Tibial nerve (tissue), 4 donors: ENCODE data around the gene SLC12A9. TPM values are rescaled to one million over a fixed set of nuclear protein-coding genes. Genes with fewer than 3 reads are reported as not detected.

Experiments used
- DNase-seq, 2 donors: peaks; one replicate each; pipeline ENCODE4 v3.0.0-alpha.2; 2019; ENCODE audit warnings: low spot score in 2 of 2
- H3K27ac ChIP-seq, 4 donors: fragments of 200-600 bp; sonication (generic) in 3 of 4; one replicate each; pipeline ENCODE4 v1.5.1; 2017 to 2019; ENCODE audit warnings: mild to moderate bottlenecking in 1 of 4
- H3K27me3 ChIP-seq, 2 donors: fragments of 200-600 bp; sonication (generic) in 1 of 2; one replicate each; pipeline versions ENCODE4 v1.5.1 to v1.6.0; 2017 to 2019
- H3K36me3 ChIP-seq, 3 donors: fragments of 200-600 bp; sonication (generic); one replicate each; pipeline ENCODE4 v1.5.1; 2018 to 2019
- H3K4me1 ChIP-seq, 4 donors: fragments of 200-600 bp; sonication (generic) in 3 of 4; one replicate each; pipeline ENCODE4 v1.5.1; 2017 to 2019
- H3K4me3 ChIP-seq, 4 donors: fragments of 200-600 bp; sonication (generic) in 3 of 4; one replicate each; pipeline ENCODE4 v1.5.1; 2017 to 2019; ENCODE audit warnings: mild to moderate bottlenecking in 1 of 4, moderate library complexity in 1 of 4
- H3K9me3 ChIP-seq, 4 donors: fragments of 200-600 bp; sonication (generic) in 3 of 4; one replicate each; pipeline ENCODE4 v1.5.1; 2017 to 2019
- CTCF ChIP-seq, 5 experiments: fragments of 200-600 bp in 3 of 5; fragments of 450-650 bp in 2 of 5; sonication (generic) in 3 of 5; IDR thresholded peaks; one replicate each; pipeline ENCODE4 v1.5.1; 2016 to 2019; ENCODE audit warnings: antibody characterized with exemption in 5 of 5, mild to moderate bottlenecking in 3 of 5, moderate library complexity in 2 of 5
- EP300 ChIP-seq, 2 donors: sonication (generic); formaldehyde crosslinking; IDR thresholded peaks; one replicate each; pipeline ENCODE4 v1.6.1; 2017; ENCODE audit warnings: antibody characterized with exemption in 2 of 2, mild to moderate bottlenecking in 1 of 2
- POLR2A ChIP-seq, 2 donors: fragments of 450-650 bp; IDR thresholded peaks; one replicate each; pipeline ENCODE4 v1.6.1; 2017; ENCODE audit warnings: antibody characterized with exemption in 2 of 2, mild to moderate bottlenecking in 2 of 2, moderate library complexity in 2 of 2
- WGBS, 2 donors: methylation state at CpG; one replicate each; pipeline ENCODE4 v1.1.5; 2018; 5-methylcytosine and 5-hydroxymethylcytosine counted together
- total RNA-seq, 4 donors: library from RNA; depleted of rRNA; stranded (reverse); fragments of >200 nt; gene quantifications; one replicate each; pipeline ENCODE4 v1.1.0, GENCODE V29; 2016

The SLC12A9 gene
- total RNA-seq, 4 donors from 2014 or later = 11.8 to 36.8 (median 32.1) TPM

DNA sequence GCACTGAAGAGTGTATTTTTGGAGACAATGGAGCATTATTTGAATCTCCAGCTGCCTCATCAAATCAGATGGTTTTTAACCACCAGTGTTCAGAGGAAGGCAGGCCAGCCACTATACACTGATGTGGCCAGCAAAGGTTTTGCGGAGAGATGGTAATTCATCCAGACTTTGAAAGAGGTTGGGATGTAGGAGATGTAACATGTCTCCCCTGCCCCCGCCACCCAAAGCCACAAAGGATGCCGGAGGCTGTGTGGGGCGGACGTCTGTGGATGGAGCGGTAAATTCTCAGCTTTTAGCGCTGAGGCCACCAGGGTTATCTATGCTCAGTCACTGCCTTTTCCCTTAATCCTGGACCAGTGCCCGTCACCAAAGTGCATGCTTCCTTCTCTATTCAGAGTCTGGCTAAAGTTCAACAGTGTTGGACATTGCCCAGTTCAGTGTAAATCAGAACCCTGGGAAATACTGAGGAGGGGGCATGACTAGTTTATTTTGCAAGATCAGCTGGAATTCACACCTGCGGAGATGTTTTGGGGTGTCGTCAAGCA is 11.0 kb downstream of the SLC12A9 start:
- WGBS, 2 donors = 46 to 49% methylated on average over 10 of the region's 10 CpGs
- peaks cover 0 to 61% (median 0%) of the 10 kb centered on the region in 3 donors for H3K36me3 ChIP-seq

GRCh38 chr7:100864263-100864845 is 11.8 kb downstream of the SLC12A9 start:
- Histone ChIP-seq H3K27ac (no peak overlapping the region), H3K4me1 (peaks cover 0 to 43% (median 30%) of the 10 kb centered on the region in 4 donors), H3K27me3 (no peaks in the 10 kb centered on the region), H3K4me3 (no peak overlapping the region), H3K9me3 (no peaks in the 10 kb centered on the region), H3K36me3 (peaks cover 0 to 61% (median 0%) of the 10 kb centered on the region in 3 donors)
- whole genome bisulfite sequencing, 2 donors = 90 to 91% methylated on average over 12 of the region's 12 CpGs
- no peak for DNase-seq
- TF ChIP-seq CTCF (IDR thresholded peaks at IDR 0.05) = no peak
- TF ChIP-seq POLR2A (IDR thresholded peaks at IDR 0.05) = no peak
- TF ChIP-seq EP300 (IDR thresholded peaks at IDR 0.05) = no peak

More for the DNA sequence above, 11.0 kb downstream of the SLC12A9 start:
- H3K9me3 ChIP-seq = no peaks in the 10 kb centered on the region
- no peaks in the 10 kb centered on the region for H3K27me3 ChIP-seq
- peaks cover 0 to 35% (median 23%) of the 10 kb centered on the region in 4 donors for H3K4me1 ChIP-seq
- H3K4me3 ChIP-seq = no peak overlapping the region
- DNase-seq = peak in 1 of 2 donors; percentile 37
- TF ChIP-seq CTCF (IDR thresholded peaks at IDR 0.05) (no peak), POLR2A (IDR thresholded peaks at IDR 0.05) (no peak), EP300 (IDR thresholded peaks at IDR 0.05) (no peak)
- peak overlapping the region in 1 of 4 donors; percentile 25 for H3K27ac ChIP-seq

DNA sequence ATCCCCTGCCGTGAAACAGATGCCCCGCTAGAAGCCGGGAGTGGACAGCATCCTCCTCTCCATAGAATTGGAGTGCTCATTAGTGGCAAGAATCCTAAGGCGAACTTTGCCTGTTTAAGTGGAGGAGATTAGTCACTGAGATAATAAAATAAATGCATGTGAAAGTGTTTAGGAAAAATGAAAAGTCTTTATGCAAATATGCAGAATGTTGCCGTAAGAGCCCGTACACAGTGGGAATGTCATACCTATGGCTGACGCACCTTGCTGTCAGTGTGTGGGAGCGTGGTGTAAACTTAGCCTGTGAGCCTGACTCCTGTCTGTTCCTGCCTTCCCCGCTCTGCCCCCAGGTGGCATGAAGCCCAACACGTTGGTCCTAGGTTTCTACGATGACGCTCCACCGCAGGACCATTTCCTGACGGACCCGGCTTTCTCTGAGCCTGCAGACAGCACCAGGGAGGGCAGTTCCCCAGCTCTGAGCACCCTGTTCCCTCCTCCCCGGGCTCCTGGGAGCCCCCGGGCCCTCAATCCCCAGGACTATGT is 12.9 kb downstream of the SLC12A9 start:
- Histone ChIP-seq H3K36me3 (peaks cover 0 to 56% (median 0%) of the 10 kb centered on the region in 3 donors), H3K4me3 (peak overlapping the region in 2 of 4 donors; percentile 83 to 89)

DNA sequence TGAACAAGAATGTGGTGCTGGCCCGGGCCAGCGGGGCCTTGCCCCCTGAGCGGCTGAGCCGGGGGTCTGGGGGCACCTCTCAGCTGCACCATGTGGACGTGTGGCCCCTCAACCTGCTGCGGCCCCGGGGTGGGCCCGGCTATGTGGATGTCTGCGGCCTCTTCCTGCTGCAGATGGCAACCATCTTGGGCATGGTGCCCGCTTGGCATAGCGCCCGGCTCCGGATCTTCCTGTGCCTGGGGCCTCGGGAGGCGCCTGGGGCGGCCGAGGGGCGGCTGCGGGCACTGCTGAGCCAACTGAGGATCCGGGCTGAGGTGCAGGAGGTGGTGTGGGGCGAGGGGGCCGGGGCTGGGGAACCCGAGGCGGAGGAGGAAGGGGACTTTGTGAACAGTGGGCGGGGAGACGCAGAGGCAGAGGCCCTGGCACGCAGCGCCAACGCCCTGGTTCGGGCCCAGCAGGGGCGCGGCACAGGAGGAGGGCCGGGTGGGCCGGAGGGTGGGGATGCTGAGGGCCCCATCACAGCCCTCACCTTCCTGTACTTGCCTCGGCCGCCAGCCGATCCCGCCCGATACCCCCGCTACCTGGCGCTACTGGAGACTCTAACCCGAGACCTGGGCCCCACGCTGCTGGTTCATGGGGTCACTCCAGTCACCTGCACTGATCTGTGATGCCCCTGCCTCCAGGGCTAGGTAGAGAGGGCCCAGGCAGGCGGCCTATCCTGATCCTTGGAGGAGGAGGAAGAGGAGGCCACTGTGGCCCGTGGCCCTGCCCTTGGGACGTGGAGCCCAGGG is 13.6 kb downstream of the SLC12A9 start:
- Histone ChIP-seq H3K36me3 (peaks cover 0 to 56% (median 0%) of the 10 kb centered on the region in 3 donors), H3K4me3 (peak overlapping the region; percentile 68 to 89 (median 84)), H3K27ac (peak overlapping the region; percentile 96 to 99 (median 98)), H3K4me1 (peaks cover 0 to 48% (median 30%) of the 10 kb centered on the region in 4 donors), H3K9me3 (no peaks in the 10 kb centered on the region), H3K27me3 (no peaks in the 10 kb centered on the region)
- DNase-seq = peak; percentile 67 to 69
- TF ChIP-seq CTCF (IDR thresholded peaks at IDR 0.05) (no peak), EP300 (IDR thresholded peaks at IDR 0.05) (peak in 1 of 2 donors; percentile 33)
- WGBS, 2 donors = 65 to 83% methylated on average over 2 to 30 of the region's 46 CpGs

More for the DNA sequence above, 12.9 kb downstream of the SLC12A9 start:
- 84 to 85% methylated on average over 17 of the region's 17 CpGs for WGBS, 2 donors
- no peak for DNase-seq
- Histone ChIP-seq H3K27ac (peak overlapping the region; percentile 96 to 99 (median 98)), H3K4me1 (peaks cover 0 to 48% (median 30%) of the 10 kb centered on the region in 4 donors), H3K27me3 (no peaks in the 10 kb centered on the region), H3K9me3 (no peaks in the 10 kb centered on the region)
- TF ChIP-seq EP300 (IDR thresholded peaks at IDR 0.05) (no peak), POLR2A (IDR thresholded peaks at IDR 0.05) (no peak), CTCF (IDR thresholded peaks at IDR 0.05) (no peak)
